WTC11 (cell line): ENCODE data around the gene SLC22A31. TPM values are rescaled to one million over a fixed set of nuclear protein-coding genes. Genes with fewer than 3 reads are reported as not detected.

Experiments used
- ATAC-seq: fragments of 200-7000 bp; cut with Tn5 transposase; 2 replicates; pipeline ENCODE4 v1.10.0; 2021; ENCODE audit warnings: mild to moderate bottlenecking, moderate library complexity
- CTCF ChIA-PET: fragments of 300-600 bp; sonication (Branson Sonifier 250); formaldehyde crosslinking; loops from one replicate; lab custom pipeline; 2021; ENCODE audit warnings: antibody characterized with exemption; lab: Charles Lee
- POLR2A ChIA-PET: fragments of 350-600 bp; sonication (Branson Sonifier 250); formaldehyde crosslinking; loops from one replicate; lab custom pipeline; 2021; ENCODE audit warnings: antibody characterized with exemption; lab: Charles Lee
- DNase-seq: peaks from one replicate; pipeline ENCODE4 v3.0.0; 2021; ENCODE audit warnings: low spot score
- H3K27ac Mint-ChIP-seq: 2 replicates; pipeline ENCODE4 v1.8.0; 2021; ENCODE audit warnings: mixed read lengths
- H3K27me3 Mint-ChIP-seq: 2 replicates; pipeline ENCODE4 v1.8.0; 2021; ENCODE audit warnings: low read depth, mild to moderate bottlenecking, moderate library complexity, mixed read lengths
- H3K36me3 Mint-ChIP-seq: 2 replicates; pipeline ENCODE4 v1.8.0; 2021; ENCODE audit warnings: mixed read lengths
- H3K4me1 Mint-ChIP-seq: 2 replicates; pipeline ENCODE4 v1.8.0; 2022; ENCODE audit warnings: mixed read lengths
- H3K4me3 Mint-ChIP-seq: 2 replicates; pipeline ENCODE4 v1.8.0; 2021; ENCODE audit warnings: mild to moderate bottlenecking, moderate library complexity, mixed read lengths
- H3K9me3 Mint-ChIP-seq: 2 replicates; pipeline ENCODE4 v1.8.0; 2021; ENCODE audit warnings: mixed read lengths
- CBFB ChIP-seq: sonication (generic); formaldehyde crosslinking; IDR thresholded peaks from 2 replicates; pipeline ENCODE4 v1.8.1; 2022; ENCODE audit warnings: mild to moderate bottlenecking, low read depth, missing genetic modification reagents
- ESRRA ChIP-seq: sonication (generic); formaldehyde crosslinking; IDR thresholded peaks from 2 replicates; pipeline ENCODE4 v1.8.1; 2022; ENCODE audit warnings: mild to moderate bottlenecking, missing genetic modification reagents, borderline replicate concordance
- ETV6 ChIP-seq: sonication (generic); formaldehyde crosslinking; IDR thresholded peaks from 2 replicates; pipeline ENCODE4 v1.8.1; 2022; ENCODE audit warnings: mild to moderate bottlenecking, missing genetic modification reagents
- GTF2I ChIP-seq: fragments of 250-450 bp; sonication (Bioruptor Pico); conservative IDR thresholded peaks from 2 replicates; pipeline ENCODE4 v1.4.0; 2021; ENCODE audit warnings: mild to moderate bottlenecking
- JAZF1 ChIP-seq: fragments of 250-450 bp; sonication (Bioruptor Pico); IDR thresholded peaks from 2 replicates; pipeline ENCODE4 v1.9.0; 2021; ENCODE audit warnings: moderate library complexity, mild to moderate bottlenecking, inconsistent platforms
- NFATC4 ChIP-seq: fragments of 250-450 bp; sonication (Bioruptor Pico); IDR thresholded peaks from 2 replicates; pipeline ENCODE4 v1.9.0; 2021; ENCODE audit warnings: mild to moderate bottlenecking
- NR3C1 ChIP-seq: sonication (generic); formaldehyde crosslinking; conservative IDR thresholded peaks from 2 replicates; pipeline ENCODE4 v1.8.1; 2023; ENCODE audit warnings: low read depth, mild to moderate bottlenecking, missing genetic modification reagents
- TEAD1 ChIP-seq: sonication (generic); formaldehyde crosslinking; IDR thresholded peaks from 2 replicates; pipeline ENCODE4 v1.8.0; 2022; ENCODE audit warnings: mild to moderate bottlenecking, missing genetic modification reagents
- ZNF138 ChIP-seq: sonication (generic); formaldehyde crosslinking; conservative IDR thresholded peaks from 2 replicates; pipeline ENCODE4 v1.8.1; 2022; ENCODE audit warnings: mild to moderate bottlenecking, moderate library complexity, missing genetic modification reagents
- ZNF219 ChIP-seq: sonication (generic); formaldehyde crosslinking; IDR thresholded peaks from 2 replicates; pipeline ENCODE4 v1.8.0; 2023; ENCODE audit warnings: missing genetic modification reagents, mild to moderate bottlenecking, borderline replicate concordance
- total RNA-seq: library from RNA; stranded (reverse); gene quantifications from 3 replicates; pipeline ENCODE4 v1.2.3, GENCODE V29; 2021
- TF ChIP-seq, protein P1 (sequence below): sonication (generic); formaldehyde crosslinking; IDR thresholded peaks from 2 replicates; pipeline ENCODE4 v1.8.0; 2023; ENCODE audit warnings: missing genetic modification reagents, mild to moderate bottlenecking, borderline replicate concordance
- TF ChIP-seq, protein P2 (sequence below): sonication (generic); formaldehyde crosslinking; IDR thresholded peaks from 2 replicates; pipeline ENCODE4 v1.8.0; 2022; ENCODE audit warnings: mild to moderate bottlenecking, missing genetic modification reagents
- TF ChIP-seq, protein P3 (sequence below): sonication (generic); formaldehyde crosslinking; IDR thresholded peaks from 2 replicates; pipeline ENCODE4 v1.8.1; 2023; ENCODE audit warnings: mild to moderate bottlenecking, missing genetic modification reagents
- TF ChIP-seq, protein P4 (sequence below): sonication (generic); formaldehyde crosslinking; IDR thresholded peaks from 2 replicates; pipeline ENCODE4 v1.8.1; 2022; ENCODE audit warnings: mild to moderate bottlenecking, moderate library complexity, missing genetic modification reagents
- TF ChIP-seq, protein P5 (sequence below): fragments of 250-450 bp; sonication (Bioruptor Pico); conservative IDR thresholded peaks from 2 replicates; pipeline ENCODE4 v1.9.0; 2021; ENCODE audit warnings: mild to moderate bottlenecking
- TF ChIP-seq, protein P6 (sequence below): fragments of 250-450 bp; sonication (Bioruptor Pico); IDR thresholded peaks from 2 replicates; pipeline ENCODE4 v1.9.0; 2021; ENCODE audit warnings: mild to moderate bottlenecking, borderline replicate concordance
- TF ChIP-seq, protein P7 (sequence below): sonication (generic); formaldehyde crosslinking; conservative IDR thresholded peaks from 2 replicates; pipeline ENCODE4 v1.8.1; 2022; ENCODE audit warnings: mild to moderate bottlenecking, missing genetic modification reagents
- TF ChIP-seq, protein P8 (sequence below): sonication (generic); formaldehyde crosslinking; IDR thresholded peaks from 2 replicates; pipeline ENCODE4 v1.8.1; 2022; ENCODE audit warnings: low read depth, mild to moderate bottlenecking, moderate library complexity, missing genetic modification reagents, borderline replicate concordance
- TF ChIP-seq, protein P9 (sequence below): sonication (generic); formaldehyde crosslinking; IDR thresholded peaks from 2 replicates; pipeline ENCODE4 v1.8.1; 2023; ENCODE audit warnings: mild to moderate bottlenecking, missing genetic modification reagents, moderate library complexity
- TF ChIP-seq, protein P10 (sequence below): sonication (generic); formaldehyde crosslinking; IDR thresholded peaks from 2 replicates; pipeline ENCODE4 v1.8.0; 2023; ENCODE audit warnings: missing genetic modification reagents

The SLC22A31 gene
- total RNA-seq, 1 experiment from 2014 or later = 12.1 TPM

DNA sequence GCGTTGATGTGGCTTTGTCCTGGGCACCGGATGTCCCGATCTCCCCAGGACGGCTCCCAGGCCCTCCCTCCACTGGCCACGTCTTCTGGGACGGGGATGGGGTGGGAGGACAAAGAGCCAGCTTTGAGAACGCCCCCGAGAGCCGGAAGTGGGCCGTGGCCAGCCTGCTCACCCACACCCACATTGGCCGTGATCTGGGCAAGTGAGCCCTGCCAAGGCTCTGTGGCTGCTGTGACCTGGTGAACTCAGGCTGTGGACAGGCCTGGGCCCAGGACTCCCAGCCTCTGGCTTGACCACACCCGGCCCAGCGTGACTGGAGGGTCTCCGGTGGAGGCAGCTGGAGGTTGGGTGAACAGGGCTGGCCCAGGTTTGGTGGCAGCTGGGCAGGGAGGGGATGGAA is 25.5 kb downstream of the SLC22A31 start:
- DNase-seq = no peak
- Mint-ChIP-seq H3K4me1 (peaks cover 12% of the 10 kb centered on the region), H3K36me3 (no peaks in the 10 kb centered on the region)
- TF ChIP-seq, protein P1, sequence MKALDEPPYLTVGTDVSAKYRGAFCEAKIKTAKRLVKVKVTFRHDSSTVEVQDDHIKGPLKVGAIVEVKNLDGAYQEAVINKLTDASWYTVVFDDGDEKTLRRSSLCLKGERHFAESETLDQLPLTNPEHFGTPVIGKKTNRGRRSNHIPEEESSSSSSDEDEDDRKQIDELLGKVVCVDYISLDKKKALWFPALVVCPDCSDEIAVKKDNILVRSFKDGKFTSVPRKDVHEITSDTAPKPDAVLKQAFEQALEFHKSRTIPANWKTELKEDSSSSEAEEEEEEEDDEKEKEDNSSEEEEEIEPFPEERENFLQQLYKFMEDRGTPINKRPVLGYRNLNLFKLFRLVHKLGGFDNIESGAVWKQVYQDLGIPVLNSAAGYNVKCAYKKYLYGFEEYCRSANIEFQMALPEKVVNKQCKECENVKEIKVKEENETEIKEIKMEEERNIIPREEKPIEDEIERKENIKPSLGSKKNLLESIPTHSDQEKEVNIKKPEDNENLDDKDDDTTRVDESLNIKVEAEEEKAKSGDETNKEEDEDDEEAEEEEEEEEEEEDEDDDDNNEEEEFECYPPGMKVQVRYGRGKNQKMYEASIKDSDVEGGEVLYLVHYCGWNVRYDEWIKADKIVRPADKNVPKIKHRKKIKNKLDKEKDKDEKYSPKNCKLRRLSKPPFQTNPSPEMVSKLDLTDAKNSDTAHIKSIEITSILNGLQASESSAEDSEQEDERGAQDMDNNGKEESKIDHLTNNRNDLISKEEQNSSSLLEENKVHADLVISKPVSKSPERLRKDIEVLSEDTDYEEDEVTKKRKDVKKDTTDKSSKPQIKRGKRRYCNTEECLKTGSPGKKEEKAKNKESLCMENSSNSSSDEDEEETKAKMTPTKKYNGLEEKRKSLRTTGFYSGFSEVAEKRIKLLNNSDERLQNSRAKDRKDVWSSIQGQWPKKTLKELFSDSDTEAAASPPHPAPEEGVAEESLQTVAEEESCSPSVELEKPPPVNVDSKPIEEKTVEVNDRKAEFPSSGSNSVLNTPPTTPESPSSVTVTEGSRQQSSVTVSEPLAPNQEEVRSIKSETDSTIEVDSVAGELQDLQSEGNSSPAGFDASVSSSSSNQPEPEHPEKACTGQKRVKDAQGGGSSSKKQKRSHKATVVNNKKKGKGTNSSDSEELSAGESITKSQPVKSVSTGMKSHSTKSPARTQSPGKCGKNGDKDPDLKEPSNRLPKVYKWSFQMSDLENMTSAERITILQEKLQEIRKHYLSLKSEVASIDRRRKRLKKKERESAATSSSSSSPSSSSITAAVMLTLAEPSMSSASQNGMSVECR = no peak
- TF ChIP-seq, protein P2, sequence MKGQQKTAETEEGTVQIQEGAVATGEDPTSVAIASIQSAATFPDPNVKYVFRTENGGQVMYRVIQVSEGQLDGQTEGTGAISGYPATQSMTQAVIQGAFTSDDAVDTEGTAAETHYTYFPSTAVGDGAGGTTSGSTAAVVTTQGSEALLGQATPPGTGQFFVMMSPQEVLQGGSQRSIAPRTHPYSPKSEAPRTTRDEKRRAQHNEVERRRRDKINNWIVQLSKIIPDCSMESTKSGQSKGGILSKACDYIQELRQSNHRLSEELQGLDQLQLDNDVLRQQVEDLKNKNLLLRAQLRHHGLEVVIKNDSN = no peak
- TF ChIP-seq ZNF219 (CRISPR knock-in tag) = no peak
- TF ChIP-seq JAZF1 (CRISPR knock-in tag) = no peak
- TF ChIP-seq, protein P3, sequence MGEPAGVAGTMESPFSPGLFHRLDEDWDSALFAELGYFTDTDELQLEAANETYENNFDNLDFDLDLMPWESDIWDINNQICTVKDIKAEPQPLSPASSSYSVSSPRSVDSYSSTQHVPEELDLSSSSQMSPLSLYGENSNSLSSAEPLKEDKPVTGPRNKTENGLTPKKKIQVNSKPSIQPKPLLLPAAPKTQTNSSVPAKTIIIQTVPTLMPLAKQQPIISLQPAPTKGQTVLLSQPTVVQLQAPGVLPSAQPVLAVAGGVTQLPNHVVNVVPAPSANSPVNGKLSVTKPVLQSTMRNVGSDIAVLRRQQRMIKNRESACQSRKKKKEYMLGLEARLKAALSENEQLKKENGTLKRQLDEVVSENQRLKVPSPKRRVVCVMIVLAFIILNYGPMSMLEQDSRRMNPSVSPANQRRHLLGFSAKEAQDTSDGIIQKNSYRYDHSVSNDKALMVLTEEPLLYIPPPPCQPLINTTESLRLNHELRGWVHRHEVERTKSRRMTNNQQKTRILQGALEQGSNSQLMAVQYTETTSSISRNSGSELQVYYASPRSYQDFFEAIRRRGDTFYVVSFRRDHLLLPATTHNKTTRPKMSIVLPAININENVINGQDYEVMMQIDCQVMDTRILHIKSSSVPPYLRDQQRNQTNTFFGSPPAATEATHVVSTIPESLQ (CRISPR knock-in tag) = no peak
- TF ChIP-seq GTF2I (CRISPR knock-in tag) = no peak
- TF ChIP-seq, protein P4, sequence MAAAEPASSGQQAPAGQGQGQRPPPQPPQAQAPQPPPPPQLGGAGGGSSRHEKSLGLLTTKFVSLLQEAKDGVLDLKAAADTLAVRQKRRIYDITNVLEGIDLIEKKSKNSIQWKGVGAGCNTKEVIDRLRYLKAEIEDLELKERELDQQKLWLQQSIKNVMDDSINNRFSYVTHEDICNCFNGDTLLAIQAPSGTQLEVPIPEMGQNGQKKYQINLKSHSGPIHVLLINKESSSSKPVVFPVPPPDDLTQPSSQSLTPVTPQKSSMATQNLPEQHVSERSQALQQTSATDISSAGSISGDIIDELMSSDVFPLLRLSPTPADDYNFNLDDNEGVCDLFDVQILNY (CRISPR knock-in tag) = no peak
- TF ChIP-seq NR3C1 (CRISPR knock-in tag) = no peak
- TF ChIP-seq, protein P5, sequence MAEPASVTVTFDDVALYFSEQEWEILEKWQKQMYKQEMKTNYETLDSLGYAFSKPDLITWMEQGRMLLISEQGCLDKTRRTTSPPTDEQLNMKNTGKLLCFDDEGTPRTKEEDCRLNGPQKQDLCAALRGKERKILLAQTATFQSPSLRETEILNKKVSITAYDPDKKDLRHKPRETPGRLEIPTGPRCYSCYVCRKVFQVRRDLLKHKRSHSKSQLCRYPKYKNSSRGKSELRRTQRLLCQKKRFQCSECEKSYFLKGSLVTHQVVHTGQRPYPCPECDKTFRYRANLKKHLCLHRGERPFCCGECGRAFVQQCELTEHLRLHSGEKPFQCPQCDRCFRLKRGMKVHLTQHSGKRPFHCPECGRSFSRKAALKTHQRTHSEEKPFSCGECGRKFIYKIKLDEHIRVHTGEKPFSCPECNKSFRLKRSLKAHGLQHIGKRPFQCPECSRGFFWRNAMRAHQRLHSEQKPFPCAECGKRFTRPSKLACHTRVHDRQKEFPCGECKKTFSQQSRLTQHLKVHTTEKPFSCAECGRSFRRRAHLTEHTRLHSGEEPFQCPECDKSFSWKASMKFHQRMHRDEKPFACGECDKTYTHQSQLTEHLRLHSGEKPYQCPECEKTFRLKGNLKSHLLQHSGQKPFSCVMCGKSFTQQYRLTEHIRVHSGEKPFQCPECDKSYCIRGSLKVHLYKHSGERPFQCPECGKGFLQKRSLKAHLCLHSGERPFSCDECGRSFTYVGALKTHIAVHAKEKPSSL = no peak
- TF ChIP-seq, protein P6, sequence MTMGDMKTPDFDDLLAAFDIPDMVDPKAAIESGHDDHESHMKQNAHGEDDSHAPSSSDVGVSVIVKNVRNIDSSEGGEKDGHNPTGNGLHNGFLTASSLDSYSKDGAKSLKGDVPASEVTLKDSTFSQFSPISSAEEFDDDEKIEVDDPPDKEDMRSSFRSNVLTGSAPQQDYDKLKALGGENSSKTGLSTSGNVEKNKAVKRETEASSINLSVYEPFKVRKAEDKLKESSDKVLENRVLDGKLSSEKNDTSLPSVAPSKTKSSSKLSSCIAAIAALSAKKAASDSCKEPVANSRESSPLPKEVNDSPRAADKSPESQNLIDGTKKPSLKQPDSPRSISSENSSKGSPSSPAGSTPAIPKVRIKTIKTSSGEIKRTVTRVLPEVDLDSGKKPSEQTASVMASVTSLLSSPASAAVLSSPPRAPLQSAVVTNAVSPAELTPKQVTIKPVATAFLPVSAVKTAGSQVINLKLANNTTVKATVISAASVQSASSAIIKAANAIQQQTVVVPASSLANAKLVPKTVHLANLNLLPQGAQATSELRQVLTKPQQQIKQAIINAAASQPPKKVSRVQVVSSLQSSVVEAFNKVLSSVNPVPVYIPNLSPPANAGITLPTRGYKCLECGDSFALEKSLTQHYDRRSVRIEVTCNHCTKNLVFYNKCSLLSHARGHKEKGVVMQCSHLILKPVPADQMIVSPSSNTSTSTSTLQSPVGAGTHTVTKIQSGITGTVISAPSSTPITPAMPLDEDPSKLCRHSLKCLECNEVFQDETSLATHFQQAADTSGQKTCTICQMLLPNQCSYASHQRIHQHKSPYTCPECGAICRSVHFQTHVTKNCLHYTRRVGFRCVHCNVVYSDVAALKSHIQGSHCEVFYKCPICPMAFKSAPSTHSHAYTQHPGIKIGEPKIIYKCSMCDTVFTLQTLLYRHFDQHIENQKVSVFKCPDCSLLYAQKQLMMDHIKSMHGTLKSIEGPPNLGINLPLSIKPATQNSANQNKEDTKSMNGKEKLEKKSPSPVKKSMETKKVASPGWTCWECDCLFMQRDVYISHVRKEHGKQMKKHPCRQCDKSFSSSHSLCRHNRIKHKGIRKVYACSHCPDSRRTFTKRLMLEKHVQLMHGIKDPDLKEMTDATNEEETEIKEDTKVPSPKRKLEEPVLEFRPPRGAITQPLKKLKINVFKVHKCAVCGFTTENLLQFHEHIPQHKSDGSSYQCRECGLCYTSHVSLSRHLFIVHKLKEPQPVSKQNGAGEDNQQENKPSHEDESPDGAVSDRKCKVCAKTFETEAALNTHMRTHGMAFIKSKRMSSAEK (CRISPR knock-in tag) = no peak
- no peak for TF ChIP-seq ZNF138 (CRISPR knock-in tag)
- TF ChIP-seq ESRRA (CRISPR knock-in tag) = no peak
- TF ChIP-seq, protein P7, sequence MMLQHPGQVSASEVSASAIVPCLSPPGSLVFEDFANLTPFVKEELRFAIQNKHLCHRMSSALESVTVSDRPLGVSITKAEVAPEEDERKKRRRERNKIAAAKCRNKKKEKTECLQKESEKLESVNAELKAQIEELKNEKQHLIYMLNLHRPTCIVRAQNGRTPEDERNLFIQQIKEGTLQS (CRISPR knock-in tag) = no peak
- TF ChIP-seq, protein P8, sequence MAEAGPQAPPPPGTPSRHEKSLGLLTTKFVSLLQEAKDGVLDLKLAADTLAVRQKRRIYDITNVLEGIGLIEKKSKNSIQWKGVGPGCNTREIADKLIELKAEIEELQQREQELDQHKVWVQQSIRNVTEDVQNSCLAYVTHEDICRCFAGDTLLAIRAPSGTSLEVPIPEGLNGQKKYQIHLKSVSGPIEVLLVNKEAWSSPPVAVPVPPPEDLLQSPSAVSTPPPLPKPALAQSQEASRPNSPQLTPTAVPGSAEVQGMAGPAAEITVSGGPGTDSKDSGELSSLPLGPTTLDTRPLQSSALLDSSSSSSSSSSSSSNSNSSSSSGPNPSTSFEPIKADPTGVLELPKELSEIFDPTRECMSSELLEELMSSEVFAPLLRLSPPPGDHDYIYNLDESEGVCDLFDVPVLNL (CRISPR knock-in tag) = no peak
- TF ChIP-seq, protein P9, sequence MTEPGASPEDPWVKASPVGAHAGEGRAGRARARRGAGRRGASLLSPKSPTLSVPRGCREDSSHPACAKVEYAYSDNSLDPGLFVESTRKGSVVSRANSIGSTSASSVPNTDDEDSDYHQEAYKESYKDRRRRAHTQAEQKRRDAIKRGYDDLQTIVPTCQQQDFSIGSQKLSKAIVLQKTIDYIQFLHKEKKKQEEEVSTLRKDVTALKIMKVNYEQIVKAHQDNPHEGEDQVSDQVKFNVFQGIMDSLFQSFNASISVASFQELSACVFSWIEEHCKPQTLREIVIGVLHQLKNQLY = no peak
- TF ChIP-seq, protein P10, sequence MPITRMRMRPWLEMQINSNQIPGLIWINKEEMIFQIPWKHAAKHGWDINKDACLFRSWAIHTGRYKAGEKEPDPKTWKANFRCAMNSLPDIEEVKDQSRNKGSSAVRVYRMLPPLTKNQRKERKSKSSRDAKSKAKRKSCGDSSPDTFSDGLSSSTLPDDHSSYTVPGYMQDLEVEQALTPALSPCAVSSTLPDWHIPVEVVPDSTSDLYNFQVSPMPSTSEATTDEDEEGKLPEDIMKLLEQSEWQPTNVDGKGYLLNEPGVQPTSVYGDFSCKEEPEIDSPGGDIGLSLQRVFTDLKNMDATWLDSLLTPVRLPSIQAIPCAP (CRISPR knock-in tag) = no peak
- no peak for TF ChIP-seq CBFB (CRISPR knock-in tag)
- TF ChIP-seq TEAD1 (CRISPR knock-in tag) = no peak
- TF ChIP-seq NFATC4 = no peak
- no peak for TF ChIP-seq ETV6 (CRISPR knock-in tag)
- TF ChIP-seq, all 79 proteins: peak for 0
- Mint-ChIP-seq H3K9me3 (no peaks in the 10 kb centered on the region), H3K27me3 (peaks cover 6% of the 10 kb centered on the region; the same call in 1 of the 2 replicates), H3K27ac (no peak overlapping the region), H3K4me3 (no peak overlapping the region)
- no peak for ATAC-seq
- ChIA-PET CTCF (interaction anchor here (0.5 to 2.8 kb wide), 5 partner anchors 9 to 438 kb away, joined by 3 to 9 read pairs (median 4); no protein-coding TSS in a partner anchor), POLR2A (no interaction called here)
